GM12801 (cell line): ENCODE measurements around the gene ORC2.

Experiments used
- CTCF ChIP-seq: IDR thresholded peaks from one replicate; pipeline ENCODE4 v1.5.1; 2011; ENCODE audit warnings: control low read depth; ENCODE audit not compliant: insufficient read length; ENCODE audit errors: extremely low read depth

The ORC2 gene

GRCh38 chr2:200888704-200889625 lies 74.5 kb downstream of the ORC2 start, which contains the start of the genes NIF3L1 and PPIL3:
Gene NIF3L1 (plus strand): TSS chr2:200889371. CDS start chr2:200891944, 2,573 bp downstream.
Gene PPIL3 (minus strand): TSS chr2:200889077. CDS start chr2:200887615, 1,462 bp downstream.
- TF ChIP-seq CTCF, result no peak

- no peak for TF ChIP-seq CTCF
These were observed 85.1 kb downstream of the ORC2 start for GRCh38 chr2:200878289-200878880.

- TF ChIP-seq CTCF, result no peak
These were observed 86.0 kb downstream of the ORC2 start for GRCh38 chr2:200877443-200877842.

GRCh38 chr2:200873560-200873959 lies 89.9 kb downstream of the ORC2 start:
- TF ChIP-seq CTCF, result no peak

- no peak for TF ChIP-seq CTCF
These were observed 92.3 kb downstream of the ORC2 start for GRCh38 chr2:200871151-200871550.

GRCh38 chr2:200869014-200869413 lies 94.4 kb downstream of the ORC2 start:
- TF ChIP-seq CTCF, result no peak

GRCh38 chr2:200864176-200865034 lies 99.1 kb downstream of the ORC2 start, which contains the start of gene CLK1:
Gene CLK1 (minus strand): TSS chr2:200864658. CDS start chr2:200861862, 2,796 bp downstream.
- TF ChIP-seq CTCF, result no peak
